Measurements from ENCODE around the gene PTGES.

PTGES gene

GRCh38 chr9:129732100-129732499, 20.7 kb downstream of the PTGES start:
- H3K4me3 ChIP-seq (ENCODE audit: low read depth, low read length), result no peak overlapping the region
- TF ChIP-seq MAX (IDR thresholded peaks at IDR 0.05; ENCODE audit: low read depth, low read length) (no peak), CTCF (IDR thresholded peaks at IDR 0.05; ENCODE audit: low read depth, low read length) (no peak), MYC (IDR thresholded peaks at IDR 0.05; ENCODE audit: low read depth, low read length) (no peak), POLR2A (IDR thresholded peaks at IDR 0.05; ENCODE audit: extremely low read depth, insufficient read length) (no peak)
- no peak for DNase-seq (ENCODE audit: low read depth)

- DNase-seq (ENCODE audit: low read depth), result no peak
- TF ChIP-seq POLR2A (IDR thresholded peaks at IDR 0.05; ENCODE audit: extremely low read depth, insufficient read length) (no peak), MAX (IDR thresholded peaks at IDR 0.05; ENCODE audit: low read depth, low read length) (no peak), MYC (IDR thresholded peaks at IDR 0.05; ENCODE audit: low read depth, low read length) (no peak), CTCF (IDR thresholded peaks at IDR 0.05; ENCODE audit: low read depth, low read length) (no peak)
Observed at GRCh38 chr9:129731477-129732085, 21.3 kb downstream of the PTGES start.

GRCh38 chr9:129728744-129729143, 24.1 kb downstream of the PTGES start:
- TF ChIP-seq CTCF (IDR thresholded peaks at IDR 0.05; ENCODE audit: low read depth, low read length) (no peak), MYC (IDR thresholded peaks at IDR 0.05; ENCODE audit: low read depth, low read length) (no peak), MAX (IDR thresholded peaks at IDR 0.05; ENCODE audit: low read depth, low read length) (no peak), POLR2A (IDR thresholded peaks at IDR 0.05; ENCODE audit: extremely low read depth, insufficient read length) (no peak)
- no peak overlapping the region for H3K4me3 ChIP-seq (ENCODE audit: low read depth, low read length)
- no peak for DNase-seq (ENCODE audit: low read depth)

More at GRCh38 chr9:129731477-129732085, 21.3 kb downstream of the PTGES start:
- H3K4me3 ChIP-seq (ENCODE audit: low read depth, low read length), result no peak overlapping the region

GRCh38 chr9:129726322-129727160, 26.3 kb downstream of the PTGES start:
- peak; percentile 68 for DNase-seq (ENCODE audit: low read depth)
- no peak overlapping the region for H3K4me3 ChIP-seq (ENCODE audit: low read depth, low read length)
- TF ChIP-seq MAX (IDR thresholded peaks at IDR 0.05; ENCODE audit: low read depth, low read length), result no peak
- TF ChIP-seq CTCF (IDR thresholded peaks at IDR 0.05; ENCODE audit: low read depth, low read length), result peak; percentile 93
- no peak for TF ChIP-seq POLR2A (IDR thresholded peaks at IDR 0.05; ENCODE audit: extremely low read depth, insufficient read length)

- no peak for DNase-seq (ENCODE audit: low read depth)
- no peak overlapping the region for H3K4me3 ChIP-seq (ENCODE audit: low read depth, low read length)
- TF ChIP-seq MYC (IDR thresholded peaks at IDR 0.05; ENCODE audit: low read depth, low read length), result no peak
- no peak for TF ChIP-seq MAX (IDR thresholded peaks at IDR 0.05; ENCODE audit: low read depth, low read length)
- TF ChIP-seq CTCF (IDR thresholded peaks at IDR 0.05; ENCODE audit: low read depth, low read length), result no peak
- no peak for TF ChIP-seq POLR2A (IDR thresholded peaks at IDR 0.05; ENCODE audit: extremely low read depth, insufficient read length)
Observed at GRCh38 chr9:129725795-129726251, 27.0 kb downstream of the PTGES start.
